Activated gamma-delta T cell treated with Interleukin-2 at 50 U/mL for 16 hours (primary cell): ENCODE measurements around the gene FBXL16.
A peak's percentile ranks its signal among the peaks of the same experiment; 100 is the strongest.

Experiments used
- DNase-seq: peaks from one replicate; pipeline ENCODE4 v3.0.0-alpha.2; 2020

The FBXL16 gene

DNA sequence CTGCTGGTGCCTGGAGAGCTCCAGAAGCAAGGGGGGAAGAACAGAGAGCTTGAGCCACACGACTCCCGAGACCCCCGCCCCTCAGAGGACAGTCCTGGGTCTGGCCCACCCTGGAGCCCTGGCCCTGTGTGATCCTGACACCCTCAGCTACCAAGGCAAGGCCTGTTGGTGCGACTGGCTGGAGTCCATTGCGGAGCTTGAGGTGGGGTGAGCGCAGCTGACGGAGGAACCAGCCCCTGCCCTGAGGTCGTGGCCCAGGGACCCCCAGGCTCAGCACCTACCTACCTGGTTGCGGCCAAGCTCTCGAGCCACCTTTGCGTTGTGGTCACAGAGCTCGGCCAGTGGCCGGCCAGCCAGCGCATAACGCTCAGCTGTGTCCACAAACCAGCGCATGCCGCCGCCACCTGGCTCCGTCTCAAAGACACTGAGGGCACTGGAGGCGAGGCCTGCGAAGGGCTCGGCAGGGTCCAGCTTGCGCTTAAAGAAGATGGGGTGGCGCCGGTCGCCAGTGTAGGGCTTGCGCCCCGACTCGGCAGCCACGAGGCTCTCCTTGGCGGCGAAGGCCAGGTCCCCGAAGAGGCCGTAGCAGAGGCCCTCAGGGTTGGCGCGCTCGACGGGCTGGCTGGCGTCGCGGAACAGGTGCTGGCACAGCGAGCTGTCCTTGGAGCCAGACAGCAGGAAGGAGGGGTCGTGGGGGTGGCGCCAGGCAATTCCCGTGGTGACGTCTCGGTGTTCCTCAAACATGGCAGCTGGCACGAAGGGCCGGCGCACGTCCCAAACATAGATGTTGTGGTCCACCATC, 18.9 kb downstream of the FBXL16 start:
- no peak for DNase-seq

DNA sequence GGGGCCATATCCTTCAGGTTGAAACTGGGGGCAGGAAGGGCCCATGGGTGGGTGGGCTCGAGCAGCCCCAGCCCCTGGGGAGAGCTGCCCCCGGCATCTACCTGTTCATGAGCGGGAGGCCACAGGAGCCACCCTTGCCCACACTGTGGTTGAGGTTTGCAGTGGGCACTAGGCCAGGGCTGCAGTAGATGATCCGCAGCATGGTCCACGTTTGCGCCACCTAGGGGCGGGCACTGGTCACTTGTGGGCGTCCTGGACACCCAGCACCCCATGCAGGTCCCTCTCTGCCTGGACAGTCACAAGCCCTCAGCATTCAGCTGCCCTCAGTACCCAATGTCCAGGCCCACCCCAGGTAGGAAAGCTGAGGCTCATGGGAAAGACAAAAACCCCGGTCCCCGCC, 19.6 kb downstream of the FBXL16 start:
- DNase-seq = no peak

DNA sequence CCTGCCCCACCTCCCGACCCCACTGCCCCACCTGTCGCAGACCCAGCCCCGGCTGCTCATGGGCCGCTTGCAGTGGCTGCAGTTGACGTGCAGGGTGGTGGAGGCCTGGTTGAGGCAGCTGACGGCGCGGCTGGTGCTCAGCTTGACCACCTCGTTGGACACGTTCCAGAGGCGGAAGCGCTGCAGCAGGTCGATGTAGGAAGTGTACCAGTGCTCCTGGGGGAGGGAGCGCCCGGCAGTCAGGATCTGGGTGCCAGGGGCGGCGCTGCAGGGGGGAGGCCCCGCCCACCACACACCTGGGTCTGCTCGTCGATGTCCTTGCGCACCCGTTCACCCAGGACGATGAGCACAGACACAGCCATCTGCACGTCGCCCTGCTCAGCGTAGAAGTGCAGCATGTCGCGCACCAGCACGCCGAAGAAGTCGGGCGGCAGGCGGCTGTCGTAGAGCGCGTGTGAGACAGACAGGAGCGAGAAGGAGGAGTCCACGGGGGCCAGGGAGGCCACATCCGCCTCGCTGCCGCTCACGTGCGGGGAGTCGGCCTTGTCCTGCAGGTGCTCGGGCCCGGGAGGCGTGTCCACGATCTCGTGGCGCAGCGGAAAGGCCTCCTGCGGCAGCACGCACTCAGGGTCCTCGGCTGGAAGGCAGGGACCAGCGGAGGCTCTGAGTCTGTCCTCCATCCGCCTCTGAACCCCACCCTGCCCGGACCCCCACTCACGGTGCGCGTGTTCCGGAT, 20.5 kb downstream of the FBXL16 start:
- no peak for DNase-seq

DNA sequence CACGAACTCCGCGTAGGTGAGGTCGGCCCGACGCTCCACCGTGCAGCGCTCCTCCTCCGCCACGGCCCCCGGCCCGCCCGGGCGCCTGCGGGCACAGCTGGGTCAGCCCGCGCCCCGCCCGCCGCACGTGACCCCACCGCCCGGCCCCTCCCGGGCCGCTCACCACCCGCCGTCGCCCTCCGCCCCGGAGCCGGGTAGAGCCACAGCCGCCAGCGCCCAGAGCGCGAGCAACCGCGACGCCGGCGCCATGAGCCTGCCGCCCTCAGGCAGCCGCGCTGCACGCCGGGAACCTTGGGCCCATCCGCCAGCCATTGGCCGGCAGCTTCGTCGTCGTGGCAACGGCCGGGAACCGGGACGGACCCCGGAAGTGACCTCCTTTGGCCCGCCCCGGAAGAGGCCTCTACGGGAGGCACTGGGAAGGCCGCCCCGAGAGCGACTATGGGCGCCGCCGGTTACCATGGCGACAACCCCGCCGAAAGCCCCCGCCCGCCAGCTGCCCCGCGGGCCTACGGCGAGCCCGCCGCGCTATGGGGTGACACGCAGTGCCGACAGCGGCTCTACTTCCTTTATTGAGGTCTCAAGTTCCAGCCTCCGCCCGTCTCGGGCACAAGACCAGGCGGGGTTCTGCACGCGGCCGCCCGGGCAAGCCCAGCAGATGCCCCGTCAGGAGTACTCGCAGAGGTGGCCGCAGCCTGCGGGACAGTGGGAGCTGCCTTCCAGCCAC, 21.4 kb downstream of the FBXL16 start, which contains the start of gene JMJD8:
JMJD8 (minus strand) TSS at position 264 of the 724 bp plus-strand sequence; CDS start at position 249, 15 bp downstream.
- peak; percentile 96 for DNase-seq

- DNase-seq = no peak
These were observed 22.1 kb downstream of the FBXL16 start for GRCh38 chr16:683396-684070.

DNA sequence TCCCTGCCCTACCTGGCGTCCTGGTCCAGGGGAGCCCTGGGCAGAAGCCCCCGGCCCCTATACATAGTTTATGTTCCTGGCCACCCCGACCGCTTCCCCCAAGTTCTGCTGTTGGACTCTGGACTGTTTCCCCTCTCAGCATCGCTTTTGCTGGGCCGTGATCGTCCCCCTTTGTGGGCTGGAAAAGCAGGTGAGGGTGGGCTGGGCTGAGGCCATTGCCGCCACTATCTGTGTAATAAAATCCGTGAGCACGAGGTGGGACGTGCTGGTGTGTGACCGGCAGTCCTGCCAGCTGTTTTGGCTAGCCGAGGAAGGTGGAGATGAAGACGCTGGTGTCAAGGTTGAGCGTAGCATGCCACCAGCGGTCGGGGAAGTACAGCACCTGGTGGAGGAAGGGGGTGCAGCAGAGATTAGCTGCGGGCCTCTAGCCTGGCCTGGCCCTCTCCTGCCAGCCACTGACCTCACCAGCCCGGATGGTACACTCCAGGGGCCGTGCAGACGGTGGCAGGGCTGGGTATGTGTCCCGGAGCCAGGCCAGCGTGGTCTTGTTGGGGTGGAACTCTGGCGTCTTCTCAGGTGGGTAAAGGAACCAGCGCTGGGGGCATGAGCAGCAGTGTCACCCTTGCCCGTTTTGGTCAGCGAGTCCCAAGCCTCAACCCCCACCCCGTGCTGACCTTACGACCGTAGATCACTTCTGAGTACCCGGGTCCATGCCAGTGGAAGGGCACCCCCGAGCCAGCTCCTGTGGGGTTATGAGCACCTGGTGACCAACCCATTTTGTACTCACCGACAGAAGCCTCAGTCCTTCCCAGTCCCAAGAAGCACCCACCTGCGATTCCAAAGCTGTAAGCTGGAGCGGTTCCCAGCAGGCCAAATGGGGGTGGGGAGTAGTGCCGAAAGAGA, 22.9 kb downstream of the FBXL16 start:
- DNase-seq = no peak

GRCh38 chr16:681746-682427, 23.7 kb downstream of the FBXL16 start:
- DNase-seq = no peak

DNA sequence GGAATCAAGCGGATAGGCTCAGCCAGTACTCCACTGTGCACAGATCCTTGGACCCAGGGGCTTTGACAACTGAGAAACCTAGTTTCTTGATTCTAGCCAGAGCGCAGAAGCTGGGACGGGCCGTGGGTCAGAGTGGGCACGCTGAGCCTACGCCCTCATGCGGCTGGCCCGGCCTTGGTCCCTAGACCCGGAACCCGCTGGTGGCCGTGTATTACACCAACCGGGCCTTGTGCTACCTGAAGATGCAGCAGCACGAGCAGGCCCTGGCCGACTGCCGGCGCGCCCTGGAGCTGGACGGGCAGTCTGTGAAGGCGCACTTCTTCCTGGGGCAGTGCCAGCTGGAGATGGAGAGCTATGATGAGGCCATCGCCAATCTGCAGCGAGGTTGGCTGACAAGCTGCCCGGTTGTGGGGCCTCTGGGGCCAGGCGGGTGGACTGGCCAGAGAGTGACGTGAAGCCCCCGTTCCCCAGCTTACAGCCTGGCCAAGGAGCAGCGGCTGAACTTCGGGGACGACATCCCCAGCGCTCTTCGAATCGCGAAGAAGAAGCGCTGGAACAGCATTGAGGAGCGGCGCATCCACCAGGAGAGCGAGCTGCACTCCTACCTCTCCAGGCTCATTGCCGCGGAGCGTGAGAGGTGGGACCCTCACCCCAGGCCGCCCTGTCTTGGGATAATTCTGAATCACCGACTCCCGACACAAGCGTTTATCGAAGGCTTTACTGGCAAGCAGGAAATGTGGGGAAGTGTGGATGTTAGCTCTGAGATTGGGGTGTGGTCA, 24.4 kb downstream of the FBXL16 start:
- DNase-seq = no peak

GRCh38 chr16:680625-680945, 25.0 kb downstream of the FBXL16 start:
- DNase-seq = no peak

DNA sequence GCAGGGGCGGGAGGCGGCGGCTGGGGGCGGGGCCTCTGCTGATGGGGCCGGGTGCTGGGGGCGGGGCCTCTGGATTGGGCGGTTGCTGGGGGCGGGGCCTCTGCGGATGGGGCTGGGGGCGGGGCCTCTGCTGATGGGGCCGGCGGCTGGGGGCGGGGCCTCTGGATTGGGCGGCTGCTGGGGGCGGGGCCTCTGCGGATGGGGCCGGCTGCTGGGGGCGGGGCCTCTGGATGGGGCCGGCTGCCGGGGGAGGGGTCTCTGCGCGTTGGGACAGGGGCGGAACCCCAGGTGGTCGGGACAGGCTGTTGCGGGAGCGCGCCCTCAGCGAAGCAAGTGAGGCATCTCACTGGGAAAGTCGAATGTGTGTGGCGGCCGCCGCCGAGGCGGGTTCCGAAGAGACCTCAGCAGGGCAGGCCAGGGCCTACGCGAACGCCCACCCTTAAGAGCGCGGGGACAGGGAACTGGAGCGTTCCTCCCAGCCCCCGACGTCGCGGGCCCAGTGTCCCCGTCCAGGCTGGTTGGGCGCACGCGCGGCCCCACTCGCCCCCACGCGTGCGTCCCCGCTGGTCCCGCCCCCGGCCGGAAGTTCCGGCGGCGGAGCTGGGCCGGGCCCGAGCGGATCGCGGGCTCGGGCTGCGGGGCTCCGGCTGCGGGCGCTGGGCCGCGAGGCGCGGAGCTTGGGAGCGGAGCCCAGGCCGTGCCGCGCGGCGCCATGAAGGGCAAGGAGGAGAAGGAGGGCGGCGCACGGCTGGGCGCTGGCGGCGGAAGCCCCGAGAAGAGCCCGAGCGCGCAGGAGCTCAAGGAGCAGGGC, 25.6 kb downstream of the FBXL16 start, which contains the start of gene STUB1:
STUB1 (plus strand) TSS at position 597 of the 811 bp plus-strand sequence; CDS start at position 713, 116 bp downstream.
- DNase-seq = peak; percentile 84

- peak; percentile 44 for DNase-seq
These were observed 26.5 kb downstream of the FBXL16 start for GRCh38 chr16:678858-679813.

DNA sequence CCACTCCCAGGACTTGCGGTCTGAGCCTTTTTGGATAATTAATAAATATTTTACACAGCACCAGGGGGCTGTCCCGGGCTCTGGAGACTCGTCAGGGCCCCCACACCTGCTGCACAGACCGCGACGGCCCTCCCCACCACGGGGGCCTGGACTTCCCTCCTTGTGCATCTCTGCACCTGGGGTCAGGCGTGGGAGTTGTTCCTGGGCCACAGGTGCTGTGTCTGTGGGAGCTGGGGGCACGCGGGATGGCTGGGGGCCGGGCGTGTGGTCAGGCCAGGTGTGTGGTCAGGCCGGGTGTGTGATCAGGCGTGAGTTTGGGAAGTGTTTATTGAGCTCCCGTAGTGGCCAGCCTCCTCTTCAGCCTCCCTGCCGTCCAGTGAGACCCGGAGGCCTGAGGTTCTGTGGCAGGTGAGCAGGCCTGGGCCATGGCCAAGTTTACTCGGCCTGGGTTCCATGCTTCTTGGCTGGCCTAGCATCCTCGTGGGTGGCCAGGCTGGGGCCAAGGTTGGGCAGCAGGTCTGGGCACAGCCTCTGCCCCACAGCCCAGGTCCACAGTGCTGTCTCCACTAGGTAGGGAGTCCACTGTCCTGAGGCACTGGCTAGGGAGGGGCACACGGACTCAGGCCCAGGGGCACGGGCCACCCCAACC, 27.3 kb downstream of the FBXL16 start:
- no peak for DNase-seq

DNA sequence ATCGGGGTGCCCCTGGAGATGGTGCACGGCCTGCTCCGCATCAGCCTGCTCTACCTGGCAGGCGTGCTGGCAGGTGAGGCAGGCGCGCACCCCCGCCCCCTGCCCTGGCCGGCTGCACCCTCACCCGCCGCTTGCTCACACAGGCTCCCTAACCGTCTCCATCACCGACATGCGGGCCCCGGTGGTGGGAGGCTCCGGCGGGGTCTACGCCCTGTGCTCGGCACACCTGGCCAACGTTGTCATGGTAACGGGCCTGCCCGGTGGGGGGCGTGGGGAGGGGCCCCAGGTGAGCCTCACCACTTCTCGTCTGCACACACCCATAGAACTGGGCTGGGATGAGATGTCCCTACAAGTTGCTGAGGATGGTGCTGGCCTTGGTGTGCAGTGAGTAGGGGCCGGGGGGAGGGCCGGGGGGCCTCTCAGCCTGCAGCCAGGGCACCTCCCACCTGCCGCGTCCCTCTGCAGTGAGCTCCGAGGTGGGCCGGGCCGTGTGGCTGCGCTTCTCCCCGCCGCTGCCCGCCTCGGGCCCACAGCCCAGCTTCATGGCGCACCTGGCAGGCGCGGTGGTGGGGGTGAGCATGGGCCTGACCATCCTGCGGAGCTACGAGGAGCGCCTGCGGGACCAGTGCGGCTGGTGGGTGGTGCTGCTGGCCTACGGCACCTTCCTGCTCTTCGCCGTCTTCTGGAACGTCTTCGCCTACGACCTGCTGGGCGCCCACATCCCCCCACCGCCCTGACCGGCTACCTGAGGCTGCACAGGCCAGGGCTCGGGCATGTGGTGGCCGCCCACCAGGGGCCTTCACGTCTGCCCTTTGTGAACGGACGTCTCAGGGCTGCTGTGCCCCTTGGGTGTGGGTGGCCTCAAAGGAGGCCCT, 28.0 kb downstream of the FBXL16 start:
- no peak for DNase-seq

GRCh38 chr16:676913-677312, 28.7 kb downstream of the FBXL16 start:
- no peak for DNase-seq

- no peak for DNase-seq
These were observed 29.1 kb downstream of the FBXL16 start for GRCh38 chr16:676565-676902.

GRCh38 chr16:675884-676564, 29.6 kb downstream of the FBXL16 start:
- DNase-seq = no peak
